Activated CD4-positive, alpha-beta T cell treated with anti-CD3 and anti-CD28 coated beads, Interleukin-2, amount 50 U/mL, for 48 hours (primary cell): ENCODE measurements around the gene CCNY.

ENCODE experiments used
- DNase-seq, 2 experiments: peaks; one replicate each; pipeline ENCODE4 v3.0.0-alpha.2; 2020

Gene CCNY

GRCh38 chr10:35359056-35359455 lies 22.7 kb downstream of the CCNY start:
- DNase-seq, result no peak

GRCh38 chr10:35359873-35360272 lies 23.6 kb downstream of the CCNY start:
- DNase-seq, result no peak

GRCh38 chr10:35362701-35363350 lies 26.5 kb downstream of the CCNY start:
- no peak for DNase-seq

- no peak for DNase-seq
These were observed 27.3 kb downstream of the CCNY start for GRCh38 chr10:35363587-35363986.

- DNase-seq, result no peak
These were observed 28.5 kb downstream of the CCNY start for GRCh38 chr10:35364808-35365207.

- DNase-seq, result no peak
These were observed 29.7 kb downstream of the CCNY start for GRCh38 chr10:35365994-35366393.

- DNase-seq, result no peak
These were observed 31.0 kb downstream of the CCNY start for GRCh38 chr10:35367107-35367859.

GRCh38 chr10:35367982-35368381 lies 31.7 kb downstream of the CCNY start:
- no peak for DNase-seq

- DNase-seq, result no peak
These were observed 32.3 kb downstream of the CCNY start for GRCh38 chr10:35368485-35369048.

GRCh38 chr10:35369049-35369611 lies 32.8 kb downstream of the CCNY start:
- no peak for DNase-seq

- no peak for DNase-seq
These were observed 35.4 kb downstream of the CCNY start for GRCh38 chr10:35371731-35372130.

GRCh38 chr10:35372329-35372728 lies 36.0 kb downstream of the CCNY start:
- DNase-seq, result no peak

GRCh38 chr10:35375091-35375765 lies 38.9 kb downstream of the CCNY start:
- no peak for DNase-seq

GRCh38 chr10:35377050-35377728 lies 40.9 kb downstream of the CCNY start:
- no peak for DNase-seq

- peak; percentile 12 to 26 for DNase-seq
These were observed 42.4 kb downstream of the CCNY start for GRCh38 chr10:35378541-35379210.

- DNase-seq, result no peak
These were observed 43.2 kb downstream of the CCNY start for GRCh38 chr10:35379226-35380137.

- DNase-seq, result no peak
These were observed 45.8 kb downstream of the CCNY start for GRCh38 chr10:35382096-35382495.

- no peak for DNase-seq
These were observed 48.1 kb downstream of the CCNY start for GRCh38 chr10:35384265-35384868.

- DNase-seq, result no peak
These were observed 50.4 kb downstream of the CCNY start for GRCh38 chr10:35386594-35387174.

GRCh38 chr10:35387768-35388167 lies 51.5 kb downstream of the CCNY start:
- no peak for DNase-seq
